Hepatocyte (in vitro differentiated cells): Measurements from ENCODE around the gene IRX4. TPM values are rescaled to one million over a fixed set of nuclear protein-coding genes. Genes with fewer than 3 reads are reported as not detected.

Experiments used
- DNase-seq: peaks from one replicate; pipeline ENCODE4 v3.0.0-alpha.2; 2016; ENCODE audit warnings: low spot score
- H2AFZ ChIP-seq: fragments of 200-600 bp; sonication (generic); 2 replicates; pipeline ENCODE4 v1.6.0; 2016; ENCODE audit warnings: antibody characterized with exemption, mild to moderate bottlenecking
- H3K27ac ChIP-seq: fragments of 200-600 bp; sonication (generic); 2 replicates; pipeline ENCODE4 v1.5.1; 2016; ENCODE audit warnings: mild to moderate bottlenecking
- H3K27me3 ChIP-seq: fragments of 200-600 bp; sonication (generic); 2 replicates; pipeline ENCODE4 v1.6.1; 2016
- H3K36me3 ChIP-seq: fragments of 200-600 bp; sonication (generic); replicated peaks from 2 replicates; pipeline ENCODE4 v1.5.1; 2016; ENCODE audit warnings: low read depth; ENCODE audit not compliant: insufficient read depth
- H3K4me1 ChIP-seq: fragments of 200-600 bp; sonication (generic); 2 replicates; pipeline ENCODE4 v1.5.1; 2016; ENCODE audit warnings: mild to moderate bottlenecking, moderate library complexity; ENCODE audit not compliant: insufficient read depth
- H3K4me2 ChIP-seq: fragments of 200-600 bp; sonication (generic); 2 replicates; pipeline ENCODE4 v1.6.0; 2016
- H3K4me3 ChIP-seq: fragments of 200-600 bp; sonication (generic); 2 replicates; pipeline ENCODE4 v1.5.1; 2016; ENCODE audit warnings: mild to moderate bottlenecking
- H3K79me2 ChIP-seq: fragments of 200-600 bp; sonication (generic); 2 replicates; pipeline ENCODE4 v1.6.0; 2017; ENCODE audit warnings: mild to moderate bottlenecking
- H3K9me2 ChIP-seq: fragments of 200-600 bp; sonication (generic); replicated peaks from 2 replicates; pipeline ENCODE4 v1.6.0; 2017; ENCODE audit warnings: mild to moderate bottlenecking; ENCODE audit not compliant: insufficient read depth
- H3K9me3 ChIP-seq: fragments of 200-600 bp; sonication (generic); 2 replicates; pipeline ENCODE4 v1.5.1; 2016; ENCODE audit warnings: low read depth, mild to moderate bottlenecking
- H4K20me1 ChIP-seq: fragments of 200-600 bp; sonication (generic); 2 replicates; pipeline ENCODE4 v1.6.0; 2016; ENCODE audit warnings: mild to moderate bottlenecking; ENCODE audit not compliant: insufficient read depth, poor library complexity, severe bottlenecking
- EZH2 ChIP-seq: fragments of 200-600 bp; sonication (generic); IDR thresholded peaks from 2 replicates; pipeline ENCODE4 v1.6.1; 2016; ENCODE audit warnings: antibody characterized with exemption, mild to moderate bottlenecking, borderline replicate concordance
- EZH2phosphoT487 ChIP-seq: fragments of 200-600 bp; sonication (generic); IDR thresholded peaks from one replicate; pipeline ENCODE4 v1.6.1; 2018; ENCODE audit warnings: antibody characterized with exemption, mild to moderate bottlenecking, low read depth, moderate library complexity; ENCODE audit not compliant: unreplicated experiment, severe bottlenecking
- WGBS: methylation state at CpG from one replicate; pipeline ENCODE4 v1.1.6; 2016; ENCODE audit warnings: low lambda C conversion rate; ENCODE audit errors: missing lambda C conversion rate; 5-methylcytosine and 5-hydroxymethylcytosine counted together
- polyA plus RNA-seq: library from polyadenylated mRNA; unstranded; fragments of >200 nt; fragmentation: Nextera tagmentation; extraction: Ambion mirVana; gene quantifications from 2 replicates; pipeline ENCODE4 v1.2.1, GENCODE V29; 2016
- total RNA-seq: library from RNA; depleted of rRNA; stranded (reverse); fragments of >200 nt; gene quantifications from 2 replicates; pipeline ENCODE4 v1.2.3, GENCODE V29; 2014
- TF ChIP-seq, protein P1 (sequence below): fragments of 200-600 bp; sonication (generic); IDR thresholded peaks from 2 replicates; pipeline ENCODE4 v1.5.1; 2016; ENCODE audit warnings: antibody characterized with exemption, mild to moderate bottlenecking; ENCODE audit not compliant: poor library complexity

Gene IRX4
- total and polyA plus RNA-seq, 2 experiments from 2014 or later: not detected

- TF ChIP-seq, protein P1, sequence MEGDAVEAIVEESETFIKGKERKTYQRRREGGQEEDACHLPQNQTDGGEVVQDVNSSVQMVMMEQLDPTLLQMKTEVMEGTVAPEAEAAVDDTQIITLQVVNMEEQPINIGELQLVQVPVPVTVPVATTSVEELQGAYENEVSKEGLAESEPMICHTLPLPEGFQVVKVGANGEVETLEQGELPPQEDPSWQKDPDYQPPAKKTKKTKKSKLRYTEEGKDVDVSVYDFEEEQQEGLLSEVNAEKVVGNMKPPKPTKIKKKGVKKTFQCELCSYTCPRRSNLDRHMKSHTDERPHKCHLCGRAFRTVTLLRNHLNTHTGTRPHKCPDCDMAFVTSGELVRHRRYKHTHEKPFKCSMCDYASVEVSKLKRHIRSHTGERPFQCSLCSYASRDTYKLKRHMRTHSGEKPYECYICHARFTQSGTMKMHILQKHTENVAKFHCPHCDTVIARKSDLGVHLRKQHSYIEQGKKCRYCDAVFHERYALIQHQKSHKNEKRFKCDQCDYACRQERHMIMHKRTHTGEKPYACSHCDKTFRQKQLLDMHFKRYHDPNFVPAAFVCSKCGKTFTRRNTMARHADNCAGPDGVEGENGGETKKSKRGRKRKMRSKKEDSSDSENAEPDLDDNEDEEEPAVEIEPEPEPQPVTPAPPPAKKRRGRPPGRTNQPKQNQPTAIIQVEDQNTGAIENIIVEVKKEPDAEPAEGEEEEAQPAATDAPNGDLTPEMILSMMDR: no peak
- no peak for TF ChIP-seq EZH2
- TF ChIP-seq EZH2phosphoT487: no peak
- H3K4me2 ChIP-seq: no peak overlapping the region
- 96% methylated on average over 8 of the region's 8 CpGs for WGBS
- no peak for DNase-seq
- H3K4me3 ChIP-seq: no peak overlapping the region
- H3K27ac ChIP-seq: no peak overlapping the region
- no peaks in the 10 kb centered on the region for H4K20me1 ChIP-seq
- H3K36me3 ChIP-seq: no peaks in the 10 kb centered on the region
- no peak overlapping the region for H2AFZ ChIP-seq
- H3K9me2 ChIP-seq: no peaks in the 10 kb centered on the region
- H3K9me3 ChIP-seq: no peaks in the 10 kb centered on the region
- H3K4me1 ChIP-seq: no peaks in the 10 kb centered on the region
- no peaks in the 10 kb centered on the region for H3K79me2 ChIP-seq
- H3K27me3 ChIP-seq: no peaks in the 10 kb centered on the region
Measured at GRCh38 chr5:1915316-1915715, 32.6 kb upstream of the IRX4 start.

- Histone ChIP-seq H3K9me3 (no peaks in the 10 kb centered on the region), H2AFZ (no peak overlapping the region), H3K27me3 (no peaks in the 10 kb centered on the region), H3K4me3 (no peak overlapping the region), H3K4me1 (no peaks in the 10 kb centered on the region), H3K36me3 (no peaks in the 10 kb centered on the region), H3K79me2 (no peaks in the 10 kb centered on the region), H3K27ac (no peak overlapping the region), H3K9me2 (no peaks in the 10 kb centered on the region), H3K4me2 (no peak overlapping the region), H4K20me1 (no peaks in the 10 kb centered on the region)
- 84% methylated on average over 8 of the region's 8 CpGs for WGBS
- DNase-seq: no peak
- TF ChIP-seq, protein P1: no peak
Measured at GRCh38 chr5:1914471-1914870, 31.7 kb upstream of the IRX4 start.

DNA sequence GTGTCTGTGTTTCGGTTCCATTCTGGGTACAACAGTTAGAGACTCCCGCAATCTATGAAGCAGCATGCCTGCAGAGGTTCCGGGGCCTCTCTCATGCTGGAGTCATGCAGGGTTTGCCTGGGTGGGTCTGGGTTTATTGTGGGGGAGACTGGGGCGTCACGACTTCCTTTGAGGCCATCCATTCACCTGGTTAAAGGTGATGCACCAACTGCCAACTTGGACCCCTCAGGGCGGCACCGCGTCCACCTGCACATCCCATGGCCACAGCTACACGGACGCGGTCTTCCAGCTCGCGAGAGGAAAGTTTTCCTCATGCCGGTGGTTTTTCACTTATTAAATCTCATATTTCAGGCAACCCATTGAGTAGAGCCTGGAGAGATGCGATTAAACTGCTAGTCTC lies 30.9 kb upstream of the IRX4 start:
- no peak overlapping the region for H3K4me2 ChIP-seq
- H3K36me3 ChIP-seq: no peaks in the 10 kb centered on the region
- H3K27me3 ChIP-seq: no peaks in the 10 kb centered on the region
- H3K4me1 ChIP-seq: no peaks in the 10 kb centered on the region
- H2AFZ ChIP-seq: no peak overlapping the region
- no peaks in the 10 kb centered on the region for H4K20me1 ChIP-seq
- no peak for DNase-seq
- WGBS: 90% methylated on average over 15 of the region's 15 CpGs
- no peaks in the 10 kb centered on the region for H3K79me2 ChIP-seq
- TF ChIP-seq, protein P1: no peak
- TF ChIP-seq EZH2phosphoT487: no peak
- TF ChIP-seq EZH2: no peak
- no peak overlapping the region for H3K27ac ChIP-seq
- no peaks in the 10 kb centered on the region for H3K9me3 ChIP-seq
- H3K4me3 ChIP-seq: no peak overlapping the region
- no peaks in the 10 kb centered on the region for H3K9me2 ChIP-seq

DNA sequence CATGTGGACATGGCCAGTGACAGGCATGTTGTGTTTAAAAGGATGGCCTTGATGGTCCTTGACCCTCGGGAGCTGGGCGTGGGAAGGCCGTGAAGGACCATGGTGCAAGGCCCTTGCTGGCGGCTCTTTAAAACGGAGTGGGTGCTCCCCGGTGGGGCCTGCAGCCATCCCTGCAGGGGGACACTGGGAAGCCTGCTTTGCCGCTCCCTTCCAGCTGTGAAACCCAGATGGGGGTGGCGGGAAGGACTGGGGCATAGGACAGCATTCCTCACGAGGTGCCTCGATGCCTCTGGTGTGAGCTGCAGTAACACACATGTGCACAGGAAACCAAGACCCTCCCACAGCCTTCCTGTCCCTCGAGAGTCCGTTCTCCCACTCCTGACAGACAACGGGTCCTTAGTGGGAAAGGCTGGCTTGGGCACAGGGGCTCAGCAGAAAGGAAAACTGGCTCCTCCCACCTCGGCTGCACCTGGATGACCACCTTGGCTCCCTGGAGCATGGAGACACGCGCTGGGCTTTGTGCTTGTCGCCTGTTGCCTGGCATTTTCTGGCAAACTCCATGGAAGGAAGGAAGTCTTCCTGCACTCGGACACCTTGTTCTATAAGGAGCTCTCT lies 30.3 kb upstream of the IRX4 start:
- no peaks in the 10 kb centered on the region for H3K4me1 ChIP-seq

More for the DNA sequence above, 30.3 kb upstream of the IRX4 start:
- Histone ChIP-seq H3K79me2 (no peaks in the 10 kb centered on the region), H4K20me1 (no peaks in the 10 kb centered on the region), H3K27me3 (no peaks in the 10 kb centered on the region), H2AFZ (no peak overlapping the region), H3K9me2 (no peaks in the 10 kb centered on the region), H3K9me3 (no peaks in the 10 kb centered on the region), H3K4me3 (no peak overlapping the region), H3K36me3 (no peaks in the 10 kb centered on the region), H3K4me2 (no peak overlapping the region), H3K27ac (no peak overlapping the region)
- TF ChIP-seq EZH2 (no peak), EZH2phosphoT487 (no peak)
- TF ChIP-seq, protein P1: no peak
- 93% methylated on average over 17 of the region's 18 CpGs for WGBS
- DNase-seq: no peak
